Transverse colon (tissue), 4 donors: ENCODE measurements around the gene PANX3. TPM values are rescaled to one million over a fixed set of nuclear protein-coding genes. Genes with fewer than 3 reads are reported as not detected.

Experiments used
- DNase-seq: peaks from one replicate; pipeline ENCODE4 v3.0.0-alpha.2; 2019
- H3K27ac ChIP-seq, 4 donors: fragments of 200-600 bp; sonication (generic); 2 replicates each; pipeline ENCODE4 v1.5.1; 2016 to 2018; ENCODE audit warnings: inconsistent platforms in 4 of 4
- H3K27me3 ChIP-seq: fragments of 200-600 bp; sonication (generic); 2 replicates; pipeline ENCODE4 v1.5.1; 2017; ENCODE audit warnings: inconsistent platforms
- H3K36me3 ChIP-seq, 4 donors: fragments of 200-600 bp; sonication (generic); 2 replicates each; pipeline ENCODE4 v1.5.1; 2017 to 2019; ENCODE audit warnings: inconsistent platforms in 4 of 4
- H3K4me1 ChIP-seq, 4 donors: fragments of 200-600 bp; sonication (generic); 2 replicates each; pipeline ENCODE4 v1.5.1; 2017 to 2020; ENCODE audit warnings: inconsistent platforms in 4 of 4
- H3K4me3 ChIP-seq, 4 donors: fragments of 200-600 bp; sonication (generic); 1 replicate in 1 of 4; 2 replicates in 3 of 4; pipeline versions ENCODE4 v1.5.1 to v1.6.1; 2017 to 2019; ENCODE audit warnings: inconsistent platforms in 4 of 4
- H3K9me3 ChIP-seq, 2 donors: fragments of 200-600 bp; sonication (generic); 2 replicates each; pipeline ENCODE4 v1.5.1; 2017 to 2019; ENCODE audit warnings: inconsistent platforms in 2 of 2
- EP300 ChIP-seq: sonication (generic); formaldehyde crosslinking; IDR thresholded peaks from one replicate; pipeline ENCODE4 v1.6.1; 2017; ENCODE audit warnings: antibody characterized with exemption, low read depth
- POLR2A ChIP-seq: fragments of 450-650 bp; IDR thresholded peaks from one replicate; pipeline ENCODE4 v1.6.1; 2016; ENCODE audit warnings: antibody characterized with exemption, mild to moderate bottlenecking, moderate library complexity
- POLR2AphosphoS5 ChIP-seq, 3 donors: sonication (generic); formaldehyde crosslinking; IDR thresholded peaks; one replicate each; pipeline ENCODE4 v1.6.1; 2016; ENCODE audit warnings: antibody characterized with exemption in 3 of 3
- WGBS, 2 donors: methylation state at CpG; one replicate each; pipeline ENCODE4 v1.1.5; 2018; ENCODE audit warnings: low coverage in 1 of 2; 5-methylcytosine and 5-hydroxymethylcytosine counted together
- in situ Hi-C, 4 donors: fragments of 200-750 bp; cut with MboI; loops; one replicate each; pipeline versions ENCODE4 v1.15.0 to v1.15.1; 2017; ENCODE audit warnings: low sequenced_read_pairs in 3 of 4, low pct_ligation_motif_present in 1 of 4, low pct_unique_long_range_greater_than_20kb in 1 of 4
- intact Hi-C: fragments of 100-400 bp; cut with DNase I; formaldehyde crosslinking; loops from one replicate; pipeline ENCODE4 v1.15.1; 2023; ENCODE audit warnings: low total_unique reads
- total RNA-seq, 4 donors: library from RNA; depleted of rRNA; stranded (reverse); fragments of >200 nt; gene quantifications; one replicate each; pipeline ENCODE4 v1.1.0, GENCODE V29; 2016
- TF ChIP-seq, protein P1 (sequence below), 5 experiments: fragments of 200-600 bp in 3 of 5; fragments of 450-650 bp in 2 of 5; sonication (generic) in 3 of 5; IDR thresholded peaks; 1 replicate in 2 of 5; 2 replicates in 3 of 5; pipeline ENCODE4 v1.5.1; 2016 to 2017; ENCODE audit warnings: antibody characterized with exemption in 5 of 5, inconsistent platforms in 3 of 5, mild to moderate bottlenecking in 2 of 5, moderate library complexity in 1 of 5

Gene PANX3
- total RNA-seq, 4 donors from 2014 or later, result 0.41 TPM; not detected in 3

DNA sequence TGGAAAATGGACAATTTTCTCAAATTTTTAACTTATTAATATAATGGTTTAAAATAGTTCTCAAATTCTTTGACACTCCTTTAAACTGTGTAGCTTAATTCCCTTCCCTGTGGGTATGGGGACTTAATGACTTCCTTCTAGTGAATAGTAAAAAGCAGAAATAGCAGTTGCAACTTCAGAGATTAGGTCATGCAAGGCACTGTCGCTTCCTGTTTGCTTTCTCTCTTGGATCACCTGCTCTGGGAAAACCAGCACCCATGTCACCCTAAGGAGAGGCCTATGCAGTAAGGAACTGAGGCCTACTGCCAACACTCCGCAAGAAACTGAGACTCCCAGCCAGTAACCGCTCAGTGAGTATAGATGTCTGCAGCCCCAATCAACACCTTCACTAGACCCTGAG, 5.5 kb upstream of the PANX3 start:
- Histone ChIP-seq H3K9me3 (no peaks in the 10 kb centered on the region), H3K27ac (no peak overlapping the region), H3K4me1 (no peaks in the 10 kb centered on the region), H3K36me3 (no peaks in the 10 kb centered on the region), H3K27me3 (no peaks in the 10 kb centered on the region), H3K4me3 (no peak overlapping the region)
- peak; percentile 12 for DNase-seq
- in situ Hi-C loops, result no loop called here
- intact Hi-C loops, result no loop called here
- 51% methylated on average over 3 of the region's 3 CpGs; no CpG with 5 or more reads in 1 of the 2 donors for WGBS, 2 donors
- TF ChIP-seq, protein P1, sequence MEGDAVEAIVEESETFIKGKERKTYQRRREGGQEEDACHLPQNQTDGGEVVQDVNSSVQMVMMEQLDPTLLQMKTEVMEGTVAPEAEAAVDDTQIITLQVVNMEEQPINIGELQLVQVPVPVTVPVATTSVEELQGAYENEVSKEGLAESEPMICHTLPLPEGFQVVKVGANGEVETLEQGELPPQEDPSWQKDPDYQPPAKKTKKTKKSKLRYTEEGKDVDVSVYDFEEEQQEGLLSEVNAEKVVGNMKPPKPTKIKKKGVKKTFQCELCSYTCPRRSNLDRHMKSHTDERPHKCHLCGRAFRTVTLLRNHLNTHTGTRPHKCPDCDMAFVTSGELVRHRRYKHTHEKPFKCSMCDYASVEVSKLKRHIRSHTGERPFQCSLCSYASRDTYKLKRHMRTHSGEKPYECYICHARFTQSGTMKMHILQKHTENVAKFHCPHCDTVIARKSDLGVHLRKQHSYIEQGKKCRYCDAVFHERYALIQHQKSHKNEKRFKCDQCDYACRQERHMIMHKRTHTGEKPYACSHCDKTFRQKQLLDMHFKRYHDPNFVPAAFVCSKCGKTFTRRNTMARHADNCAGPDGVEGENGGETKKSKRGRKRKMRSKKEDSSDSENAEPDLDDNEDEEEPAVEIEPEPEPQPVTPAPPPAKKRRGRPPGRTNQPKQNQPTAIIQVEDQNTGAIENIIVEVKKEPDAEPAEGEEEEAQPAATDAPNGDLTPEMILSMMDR (IDR thresholded peaks at IDR 0.05), result no peak
- TF ChIP-seq EP300, result no peak
- TF ChIP-seq POLR2AphosphoS5 (IDR thresholded peaks at IDR 0.05), result no peak
- TF ChIP-seq POLR2A, result no peak

DNA sequence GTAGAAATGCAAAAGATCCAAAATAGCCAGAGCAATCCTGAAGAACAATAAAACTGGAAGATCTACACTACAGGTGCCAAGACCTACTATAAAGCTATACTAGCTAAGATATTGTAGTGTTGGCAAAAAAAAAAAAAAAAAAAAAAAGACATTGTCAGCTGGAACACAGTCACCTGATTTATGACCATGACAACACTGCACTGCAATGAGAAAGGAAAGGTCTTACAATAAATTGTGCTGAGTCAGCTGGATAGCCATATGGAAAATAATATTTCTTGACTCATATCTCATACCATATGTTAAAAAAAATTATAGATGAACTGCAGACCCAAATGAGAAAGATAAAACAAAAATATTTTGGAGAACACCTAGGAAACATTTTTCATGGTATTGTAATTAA, 3.1 kb upstream of the PANX3 start:
- no peaks in the 10 kb centered on the region for H3K9me3 ChIP-seq
- TF ChIP-seq POLR2AphosphoS5 (IDR thresholded peaks at IDR 0.05) (no peak), EP300 (no peak), POLR2A (no peak)
- TF ChIP-seq, protein P1 (IDR thresholded peaks at IDR 0.05), result no peak
- H3K27ac ChIP-seq, result no peak overlapping the region
- H3K27me3 ChIP-seq, result no peaks in the 10 kb centered on the region
- H3K4me3 ChIP-seq, result no peak overlapping the region
- H3K36me3 ChIP-seq, result no peaks in the 10 kb centered on the region
- no peak for DNase-seq
- no peaks in the 10 kb centered on the region for H3K4me1 ChIP-seq
- in situ Hi-C loops, result no loop called here
- intact Hi-C loops, result no loop called here

DNA sequence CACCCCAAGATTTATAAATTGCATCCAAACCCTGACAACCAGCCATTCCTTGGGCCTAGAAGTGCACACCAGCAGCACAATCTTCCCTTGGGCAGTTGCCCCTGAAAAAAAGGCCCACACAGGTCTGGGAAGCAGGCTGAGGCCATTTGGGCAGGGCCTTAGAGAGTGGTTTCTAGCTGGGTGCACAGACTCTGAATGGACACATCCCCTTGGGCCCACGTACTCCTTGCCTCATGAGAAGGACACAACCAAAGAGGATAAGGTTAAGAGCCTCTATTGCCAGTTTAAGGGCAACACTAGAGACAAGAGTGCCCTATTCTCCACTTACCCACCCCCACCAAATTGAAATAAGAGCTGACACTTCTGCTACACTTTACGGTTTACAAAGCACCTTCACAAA, 933 bp upstream of the PANX3 start:
- intact Hi-C loops (no loop called here), in situ Hi-C loops (no loop called here)
- TF ChIP-seq POLR2AphosphoS5 (IDR thresholded peaks at IDR 0.05) (no peak), POLR2A (no peak)
- TF ChIP-seq, protein P1 (IDR thresholded peaks at IDR 0.05), result no peak
- WGBS, 2 donors, result 89 to 100% methylated on average over 1 to 2 of the region's 2 CpGs
- no peaks in the 10 kb centered on the region for H3K9me3 ChIP-seq
- H3K4me1 ChIP-seq, result no peaks in the 10 kb centered on the region
- H3K36me3 ChIP-seq, result no peaks in the 10 kb centered on the region
- no peak overlapping the region for H3K4me3 ChIP-seq
- no peak overlapping the region for H3K27ac ChIP-seq
- DNase-seq, result no peak
- peaks cover 11% of the 10 kb centered on the region for H3K27me3 ChIP-seq

DNA sequence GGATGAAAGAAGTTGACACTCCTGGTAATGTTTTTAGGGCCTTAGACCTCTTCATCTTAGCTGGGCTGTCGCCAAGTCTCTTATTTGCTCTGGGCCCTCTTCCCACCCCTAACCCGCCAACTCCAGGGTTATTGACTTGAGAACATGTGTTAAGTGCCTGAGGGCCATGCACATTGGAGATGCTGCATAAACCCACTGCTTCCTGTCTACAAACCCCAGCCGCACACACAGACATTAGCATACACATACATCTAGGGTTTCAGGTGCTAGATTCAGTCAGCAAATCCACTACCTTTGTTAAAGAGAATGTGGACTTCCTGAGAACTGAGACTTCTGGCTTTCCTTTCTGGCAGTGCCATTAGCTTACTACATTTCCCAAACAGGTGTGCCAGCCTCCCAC, 817 bp downstream of the PANX3 start:
- in situ Hi-C loops, result no loop called here
- H3K4me3 ChIP-seq, result no peak overlapping the region

More for the DNA sequence above, 817 bp downstream of the PANX3 start:
- peaks cover 16% of the 10 kb centered on the region for H3K27me3 ChIP-seq
- no peak for TF ChIP-seq POLR2A
- TF ChIP-seq, protein P1 (IDR thresholded peaks at IDR 0.05), result no peak
- no peak for TF ChIP-seq EP300
- no peak for TF ChIP-seq POLR2AphosphoS5 (IDR thresholded peaks at IDR 0.05)
- H3K9me3 ChIP-seq, result no peaks in the 10 kb centered on the region
- H3K4me1 ChIP-seq, result no peaks in the 10 kb centered on the region
- no peak for DNase-seq
- no peak overlapping the region for H3K27ac ChIP-seq
- intact Hi-C loops, result no loop called here
- 61 to 64% methylated on average over 2 to 3 of the region's 3 CpGs for WGBS, 2 donors
- no peaks in the 10 kb centered on the region for H3K36me3 ChIP-seq
